NCI-H524 (cell line): ENCODE data around the gene ASMT.
"Not testable (repeated sequence)": the region's sequence is repeated elsewhere in the genome, so short reads cannot be mapped to it uniquely, and the experiment has no call there.

Experiments used
- DNase-seq, 2 experiments: peaks; one replicate each; lab custom pipeline; 2025; lab: John Stamatoyannopoulos, UW

ASMT gene, protein sequence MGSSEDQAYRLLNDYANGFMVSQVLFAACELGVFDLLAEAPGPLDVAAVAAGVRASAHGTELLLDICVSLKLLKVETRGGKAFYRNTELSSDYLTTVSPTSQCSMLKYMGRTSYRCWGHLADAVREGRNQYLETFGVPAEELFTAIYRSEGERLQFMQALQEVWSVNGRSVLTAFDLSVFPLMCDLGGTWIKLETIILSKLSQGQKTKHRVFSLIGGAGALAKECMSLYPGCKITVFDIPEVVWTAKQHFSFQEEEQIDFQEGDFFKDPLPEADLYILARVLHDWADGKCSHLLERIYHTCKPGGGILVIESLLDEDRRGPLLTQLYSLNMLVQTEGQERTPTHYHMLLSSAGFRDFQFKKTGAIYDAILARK

DNA sequence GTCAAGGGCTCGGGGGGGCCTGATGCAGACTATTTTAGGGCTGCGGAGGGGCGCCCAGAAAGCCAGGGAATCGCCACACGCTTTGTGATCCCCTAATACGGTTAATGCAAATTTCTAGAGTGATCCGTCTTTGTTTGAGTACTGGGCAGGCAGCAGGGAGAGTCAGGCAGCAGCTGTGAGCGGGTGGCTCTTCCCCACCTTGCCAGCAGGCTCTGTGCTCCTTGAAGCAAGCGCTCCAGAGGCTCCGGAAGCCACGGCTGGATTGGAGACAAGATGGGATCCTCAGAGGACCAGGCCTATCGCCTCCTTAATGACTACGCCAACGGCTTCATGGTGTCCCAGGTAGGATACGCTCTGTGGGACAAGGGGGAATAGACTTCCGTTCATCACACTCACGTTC lies at the start of gene ASMT:
Gene ASMT (plus strand): TSS at position 133 of the 400 bp plus-strand sequence. CDS start 141 bp downstream, at position 274.
- peak; percentile 14 to 67 for DNase-seq

DNA sequence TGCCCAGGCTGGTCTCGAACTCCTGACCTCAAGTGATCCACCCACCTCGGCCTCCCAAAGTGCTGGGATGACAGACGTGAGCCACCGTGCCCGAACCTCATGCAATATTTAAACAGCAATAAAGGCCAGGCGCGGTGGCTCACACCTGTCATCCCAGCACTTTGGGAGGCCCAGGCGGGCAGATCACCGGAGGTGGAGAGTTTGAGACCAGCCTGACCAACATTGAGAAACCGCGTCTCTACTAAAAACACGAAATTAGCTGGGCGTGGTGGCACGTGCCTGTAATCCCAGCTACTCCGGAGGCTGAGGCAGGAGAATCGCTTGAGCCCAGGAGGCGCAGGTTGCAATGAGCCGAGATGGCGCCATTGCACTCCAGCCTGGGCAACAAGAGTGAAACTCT lies 40.7 kb upstream of the ASMT start:
- not testable (repeated sequence) for DNase-seq

- no peak for DNase-seq
Observed at GRCh38 chrX:1576201-1576992, 38.5 kb upstream of the ASMT start.

GRCh38 chrX:1577845-1578244 lies 37.0 kb upstream of the ASMT start:
- no peak for DNase-seq

DNA sequence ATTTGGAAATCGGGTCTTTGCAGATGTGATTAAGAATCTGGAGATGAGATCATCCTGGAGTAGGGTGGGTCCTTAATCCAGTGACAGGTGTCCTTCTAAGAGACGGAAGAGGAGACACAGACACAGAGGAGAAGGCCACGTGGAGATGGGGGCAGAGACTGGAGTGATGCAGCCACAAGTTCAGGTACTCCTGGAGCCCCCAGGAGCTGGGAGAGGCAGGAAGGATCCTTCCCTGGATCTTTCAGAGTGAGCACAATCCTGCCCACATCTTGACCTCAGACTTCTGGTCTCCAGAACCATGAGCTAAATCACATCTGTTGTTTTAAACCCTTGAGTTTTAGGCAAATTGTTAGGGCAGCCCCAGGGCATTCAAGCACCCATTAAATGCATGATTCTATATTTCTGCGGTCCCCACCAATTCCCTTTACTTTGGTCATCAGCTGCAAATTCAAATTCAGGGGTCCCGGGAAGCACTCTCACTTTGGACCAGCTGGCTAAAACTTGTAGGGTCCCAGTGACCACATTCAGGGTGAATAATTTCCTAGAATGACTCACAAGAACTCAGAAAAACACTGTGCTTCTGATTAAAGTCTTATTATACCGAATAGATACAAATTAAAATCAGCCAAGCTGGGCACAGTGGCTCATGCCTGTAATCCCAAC lies 36.2 kb upstream of the ASMT start:
- no peak for DNase-seq

DNA sequence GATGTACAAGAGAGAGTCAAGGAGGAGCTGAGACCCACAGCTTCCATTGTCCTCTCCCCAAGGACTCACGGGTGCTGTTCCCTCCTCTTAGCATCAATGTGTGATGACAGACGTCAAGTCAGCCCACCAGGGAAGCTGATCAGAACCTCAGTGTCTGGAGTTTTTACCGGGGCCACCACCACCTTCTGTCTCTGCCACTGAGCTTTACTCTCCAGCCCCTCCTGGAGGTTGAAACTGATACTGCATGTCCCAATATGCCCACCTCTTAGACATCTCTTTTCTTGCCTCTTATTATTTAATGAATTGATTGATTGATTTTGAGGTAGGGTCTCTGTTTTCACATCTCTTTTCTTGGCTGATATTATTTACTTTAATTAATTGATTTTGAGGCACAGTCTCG lies 33.7 kb upstream of the ASMT start:
- DNase-seq = peak; percentile 34 to 48

DNA sequence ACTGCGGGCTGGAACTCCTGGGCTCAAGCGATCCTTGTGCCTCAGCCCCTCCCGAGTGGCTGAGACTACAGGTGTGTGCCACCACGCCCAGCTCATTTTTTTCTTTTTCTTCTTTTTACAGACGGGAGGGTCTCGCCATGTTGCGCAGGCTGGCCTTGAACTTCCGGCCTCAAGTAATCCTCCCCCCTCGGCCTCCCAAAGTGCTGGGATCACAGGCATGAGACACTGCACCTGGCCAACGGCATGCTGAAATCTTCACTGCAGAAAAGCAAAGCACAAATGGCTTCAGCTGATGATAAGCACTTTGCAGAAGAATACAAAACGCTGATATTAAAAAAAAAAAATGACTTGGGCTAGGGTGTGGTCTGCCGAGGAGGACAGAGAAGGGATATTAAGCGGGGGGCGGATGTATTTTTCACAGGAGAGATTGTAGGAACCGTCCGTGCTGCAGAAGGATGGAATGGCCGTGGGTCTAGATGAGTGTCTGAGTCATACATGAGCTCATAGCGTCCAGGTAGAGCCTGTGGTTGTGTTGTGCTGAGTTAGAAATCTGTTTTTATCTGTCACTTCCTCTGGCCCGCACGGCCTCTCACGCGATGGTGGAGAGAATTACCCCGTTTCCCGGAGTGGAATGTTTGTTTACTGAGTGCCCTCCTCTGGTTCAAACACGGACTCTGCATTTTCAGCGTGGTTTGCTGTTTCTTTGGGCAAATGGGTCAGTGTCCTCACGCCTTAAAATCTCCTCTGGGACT lies 32.0 kb upstream of the ASMT start:
- no peak for DNase-seq

- no peak for DNase-seq
Observed at GRCh38 chrX:1584237-1585011, 30.4 kb upstream of the ASMT start.

DNA sequence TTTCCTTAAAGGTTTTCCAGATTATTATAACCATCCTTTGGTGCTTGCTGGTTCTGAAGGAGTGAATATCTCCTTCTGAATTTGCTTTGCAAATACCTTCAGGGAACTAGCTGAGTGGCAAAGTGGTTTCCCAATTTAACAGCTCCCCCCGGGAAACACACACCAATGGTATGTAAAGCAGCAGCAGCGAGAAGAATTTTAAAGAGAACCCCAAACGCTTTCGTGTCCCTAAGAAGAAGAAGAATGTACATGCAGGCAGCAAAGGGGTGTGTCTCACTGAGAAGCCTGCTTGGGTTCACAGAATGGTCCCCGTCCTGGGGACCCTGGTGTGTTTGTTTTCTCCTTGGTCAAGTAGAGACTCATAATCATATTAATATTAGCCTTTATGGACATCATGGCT lies 27.7 kb upstream of the ASMT start:
- DNase-seq = no peak

GRCh38 chrX:1589356-1590130 lies 25.3 kb upstream of the ASMT start:
- DNase-seq = no peak

DNA sequence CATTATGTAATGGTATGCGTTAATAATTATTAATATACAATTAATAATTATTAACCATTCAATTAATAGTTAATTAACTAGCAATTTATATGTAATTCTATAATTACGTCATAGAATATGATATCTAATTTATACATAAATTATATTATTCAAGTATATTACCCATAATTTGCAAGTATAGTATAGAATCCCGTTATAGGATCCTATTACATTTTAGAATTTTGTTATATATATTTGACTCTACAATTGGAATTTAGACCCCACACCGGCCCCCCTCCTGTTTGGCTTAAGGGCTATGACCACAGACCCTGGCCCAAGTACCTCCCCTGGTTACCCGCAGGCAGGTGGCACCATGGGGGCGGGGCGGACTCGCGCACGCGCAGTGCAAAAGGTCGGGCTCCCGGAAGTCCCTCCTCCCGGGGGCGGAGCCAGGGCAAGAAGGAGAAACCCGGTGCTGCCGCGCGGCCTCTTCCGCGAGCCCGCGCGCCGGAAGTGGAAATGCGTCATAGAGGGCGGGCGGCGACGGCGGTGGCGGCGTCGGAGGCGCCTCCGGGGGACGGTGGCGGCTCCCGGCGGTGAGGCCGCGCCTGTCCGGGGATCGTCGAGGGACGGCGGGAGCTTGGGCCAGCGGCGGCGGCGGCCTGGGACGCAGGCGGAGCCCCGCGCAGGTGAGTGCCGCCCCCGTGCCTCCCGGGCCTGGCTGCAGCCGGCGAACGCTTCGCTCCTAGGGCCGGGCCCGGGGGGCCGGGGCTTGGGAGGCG lies 23.6 kb upstream of the ASMT start, which contains the start of gene AKAP17A:
Gene AKAP17A (plus strand): TSS at position 503 of the 761 bp plus-strand sequence. CDS start 1,859 bp downstream, outside the sequence.
- DNase-seq = peak; percentile 82 to 92

DNA sequence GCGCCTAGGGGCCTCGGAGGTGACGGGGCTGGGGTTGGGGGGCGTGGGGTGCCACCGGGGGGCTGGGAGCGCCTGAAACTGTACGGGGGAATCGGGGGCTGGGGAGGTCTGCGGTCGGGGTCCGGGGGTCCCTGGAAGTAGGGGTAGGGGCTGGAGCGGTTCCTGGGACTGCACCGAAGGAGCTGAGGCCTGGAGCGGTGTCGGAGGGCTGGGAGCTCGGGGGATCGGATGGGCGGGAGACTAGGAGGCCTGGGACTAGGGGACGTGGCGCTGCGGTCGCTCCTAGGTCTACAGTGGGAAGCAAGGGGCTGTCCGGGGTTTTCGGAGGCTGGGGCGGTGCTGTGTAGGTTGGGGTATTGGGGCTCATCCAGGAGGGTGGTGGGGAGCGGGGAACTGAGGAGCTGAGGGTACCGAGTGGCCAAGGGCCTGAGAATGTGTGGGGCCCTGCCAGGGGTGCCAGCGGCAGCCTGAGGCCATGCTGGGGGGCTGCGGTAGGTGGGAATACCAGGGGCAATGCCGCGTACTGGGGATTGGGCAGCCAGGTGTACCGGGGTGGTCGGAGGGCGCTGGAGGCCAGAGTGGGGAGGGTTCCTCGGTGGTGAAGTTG lies 22.9 kb upstream of the ASMT start:
- no peak for DNase-seq

DNA sequence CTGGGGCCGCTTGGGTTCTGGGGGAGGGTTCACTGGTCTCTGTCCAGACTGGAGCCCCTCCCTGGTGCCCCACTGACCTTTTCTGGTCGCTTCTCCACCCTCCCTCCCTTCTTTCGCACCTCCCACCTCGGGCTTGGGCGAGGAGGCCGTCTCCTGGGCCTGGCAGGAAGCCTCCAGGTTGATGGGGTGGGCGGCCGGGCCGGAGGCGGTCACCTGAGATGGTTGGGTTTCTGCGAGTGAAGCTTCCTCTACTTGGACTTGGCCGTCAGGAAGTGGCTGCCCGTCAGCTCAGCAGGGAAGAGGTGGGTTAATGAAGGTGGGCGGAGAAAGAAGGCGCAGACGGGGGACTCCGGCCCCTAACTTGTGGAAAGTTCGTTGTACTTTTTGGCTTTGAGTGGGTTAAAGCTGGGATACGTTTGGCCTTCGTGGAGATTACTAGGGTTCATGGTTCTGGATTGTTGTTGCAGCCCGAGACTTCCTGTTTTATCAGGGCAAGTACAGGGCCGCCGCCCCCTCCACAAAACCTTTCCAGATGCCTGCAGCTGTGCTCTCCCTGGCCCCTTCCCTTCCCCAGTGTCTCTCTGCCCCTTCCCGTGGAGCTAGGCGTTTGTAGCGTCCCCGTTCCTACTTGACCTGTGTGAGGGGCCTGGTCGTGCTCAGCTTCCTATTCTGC lies 22.3 kb upstream of the ASMT start:
- no peak for DNase-seq

GRCh38 chrX:1593286-1594271 lies 21.3 kb upstream of the ASMT start:
- DNase-seq = no peak

DNA sequence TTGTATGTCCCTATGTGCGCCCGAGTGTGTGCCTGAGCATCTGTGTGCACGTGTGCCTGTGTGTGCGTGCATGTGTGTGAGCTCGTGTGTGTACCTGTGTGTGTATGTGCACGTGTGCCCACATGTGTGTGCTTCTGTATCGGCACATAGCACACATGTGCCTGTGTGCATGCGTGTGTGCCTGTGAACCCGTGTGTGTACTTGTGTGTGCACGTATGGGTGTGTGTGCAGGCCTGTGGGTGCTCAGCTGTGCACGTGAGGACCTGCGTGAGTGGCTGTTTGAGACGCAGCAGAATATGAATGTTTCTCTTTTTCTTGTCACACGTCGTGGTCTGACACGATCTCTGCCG lies 19.2 kb upstream of the ASMT start:
- no peak for DNase-seq

DNA sequence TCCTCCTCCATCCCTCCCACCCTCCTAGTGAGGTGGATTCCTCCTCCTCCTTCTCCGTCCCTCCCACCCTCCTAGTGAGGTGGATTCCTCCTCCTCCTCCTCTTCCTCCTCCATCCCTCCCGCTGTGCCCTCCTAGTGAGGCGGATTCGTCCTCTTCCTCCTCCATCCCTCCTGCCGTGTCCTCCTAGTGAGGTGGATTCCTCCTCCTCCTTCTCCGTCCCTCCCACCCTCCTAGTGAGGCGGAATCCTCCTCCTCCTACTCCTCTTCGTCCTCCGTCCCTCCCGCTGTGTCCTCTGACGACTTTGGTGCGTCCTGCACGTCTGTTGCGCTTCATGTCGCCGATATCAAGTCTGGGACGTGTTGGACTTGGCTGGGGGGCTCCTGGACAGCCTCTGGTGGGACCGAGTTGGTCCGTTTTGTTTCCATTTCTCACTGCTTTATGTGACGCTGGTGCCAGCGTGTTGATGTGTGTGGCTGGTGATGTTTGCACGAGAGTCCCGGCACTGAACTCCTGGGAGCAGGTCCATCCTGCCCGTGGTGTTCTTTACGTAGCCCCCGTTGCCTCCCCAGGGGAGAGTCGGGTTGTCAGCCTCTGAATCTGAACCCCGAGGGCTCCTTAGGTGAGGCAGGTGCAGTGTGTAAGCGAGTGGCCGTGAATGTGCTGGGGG lies 18.0 kb upstream of the ASMT start:
- DNase-seq = no peak
